ENCODE data around the gene ATP9B.

GRCh38 chr18:79365701-79366100, 296.5 kb downstream of the ATP9B start:
- no peak for TF ChIP-seq CTCF (conservative IDR thresholded peaks at IDR 0.05)
- no peak for TF ChIP-seq ZFX (IDR thresholded peaks at IDR 0.05)
